Coronary artery (tissue), 2 donors: ENCODE data around the gene TAS2R9.

Source experiments
- DNase-seq: peaks from one replicate; pipeline ENCODE4 v3.0.0-alpha.2; 2017; ENCODE audit warnings: low spot score
- H3K27ac ChIP-seq, 2 donors: fragments of 200-600 bp; sonication (generic); one replicate each; pipeline ENCODE4 v1.5.1; 2016 to 2019
- H3K4me3 ChIP-seq: fragments of 200-600 bp; sonication (generic); 2 replicates; pipeline ENCODE4 v1.5.1; 2016; ENCODE audit warnings: mild to moderate bottlenecking, moderate library complexity
- TF ChIP-seq, protein P1 (sequence below): fragments of 200-600 bp; sonication (generic); IDR thresholded peaks from one replicate; pipeline ENCODE4 v1.5.1; 2019; ENCODE audit warnings: antibody characterized with exemption

The TAS2R9 gene, protein sequence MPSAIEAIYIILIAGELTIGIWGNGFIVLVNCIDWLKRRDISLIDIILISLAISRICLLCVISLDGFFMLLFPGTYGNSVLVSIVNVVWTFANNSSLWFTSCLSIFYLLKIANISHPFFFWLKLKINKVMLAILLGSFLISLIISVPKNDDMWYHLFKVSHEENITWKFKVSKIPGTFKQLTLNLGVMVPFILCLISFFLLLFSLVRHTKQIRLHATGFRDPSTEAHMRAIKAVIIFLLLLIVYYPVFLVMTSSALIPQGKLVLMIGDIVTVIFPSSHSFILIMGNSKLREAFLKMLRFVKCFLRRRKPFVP

DNA sequence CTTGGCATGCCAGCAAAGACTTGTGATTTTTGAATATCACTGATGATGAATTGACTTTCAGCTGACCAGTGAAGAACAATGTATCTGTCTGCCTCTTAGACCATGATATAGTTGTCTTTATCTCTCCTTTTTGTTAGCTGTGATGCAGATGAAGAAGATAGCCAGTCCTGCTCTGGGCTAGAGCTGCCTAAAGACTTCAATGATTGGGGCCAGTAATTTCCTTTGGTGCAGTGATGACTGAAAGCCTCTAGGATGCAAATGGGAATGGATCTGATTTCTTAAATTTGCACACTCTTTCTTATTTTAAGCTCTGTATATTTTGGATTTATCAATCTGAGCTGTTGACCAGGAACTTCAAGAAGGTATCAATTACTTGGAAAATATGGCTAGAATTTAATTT lies at the start of gene TAS2R9:
Gene TAS2R9 (minus strand): TSS at position 101 of the 400 bp plus-strand sequence. CDS start 93 bp downstream, at position 8.
- no peak within 1 kb of the TSS for H3K4me3 ChIP-seq
- no peak within 1 kb of the TSS for H3K27ac ChIP-seq
- TF ChIP-seq, protein P1, sequence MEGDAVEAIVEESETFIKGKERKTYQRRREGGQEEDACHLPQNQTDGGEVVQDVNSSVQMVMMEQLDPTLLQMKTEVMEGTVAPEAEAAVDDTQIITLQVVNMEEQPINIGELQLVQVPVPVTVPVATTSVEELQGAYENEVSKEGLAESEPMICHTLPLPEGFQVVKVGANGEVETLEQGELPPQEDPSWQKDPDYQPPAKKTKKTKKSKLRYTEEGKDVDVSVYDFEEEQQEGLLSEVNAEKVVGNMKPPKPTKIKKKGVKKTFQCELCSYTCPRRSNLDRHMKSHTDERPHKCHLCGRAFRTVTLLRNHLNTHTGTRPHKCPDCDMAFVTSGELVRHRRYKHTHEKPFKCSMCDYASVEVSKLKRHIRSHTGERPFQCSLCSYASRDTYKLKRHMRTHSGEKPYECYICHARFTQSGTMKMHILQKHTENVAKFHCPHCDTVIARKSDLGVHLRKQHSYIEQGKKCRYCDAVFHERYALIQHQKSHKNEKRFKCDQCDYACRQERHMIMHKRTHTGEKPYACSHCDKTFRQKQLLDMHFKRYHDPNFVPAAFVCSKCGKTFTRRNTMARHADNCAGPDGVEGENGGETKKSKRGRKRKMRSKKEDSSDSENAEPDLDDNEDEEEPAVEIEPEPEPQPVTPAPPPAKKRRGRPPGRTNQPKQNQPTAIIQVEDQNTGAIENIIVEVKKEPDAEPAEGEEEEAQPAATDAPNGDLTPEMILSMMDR = no peak

DNA sequence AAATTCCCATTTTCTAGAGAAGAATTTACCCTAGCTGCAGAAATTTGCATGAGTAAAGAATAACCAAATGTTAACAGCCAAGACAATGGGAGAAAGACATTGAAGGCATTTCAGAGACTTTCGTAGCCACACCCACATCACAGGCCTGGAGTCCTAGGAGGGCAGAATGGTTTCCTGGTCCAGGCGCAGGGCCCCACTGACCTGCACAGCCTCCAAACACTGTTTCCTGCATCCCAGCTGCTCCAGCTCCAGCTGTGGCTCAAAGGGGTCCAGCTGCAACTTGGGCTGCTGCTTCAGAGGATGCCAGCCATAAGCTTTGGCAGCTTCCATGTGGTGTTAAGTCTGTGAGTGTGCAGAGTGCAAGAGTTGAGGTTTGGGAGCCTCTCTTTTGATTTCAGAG lies 45.8 kb upstream of the TAS2R9 start:
- TF ChIP-seq, protein P1 = no peak
- H3K27ac ChIP-seq = no peak overlapping the region
- no peak for DNase-seq
- no peak overlapping the region for H3K4me3 ChIP-seq

More for the DNA sequence above, at the start of gene TAS2R9:
- DNase-seq = no peak

DNA sequence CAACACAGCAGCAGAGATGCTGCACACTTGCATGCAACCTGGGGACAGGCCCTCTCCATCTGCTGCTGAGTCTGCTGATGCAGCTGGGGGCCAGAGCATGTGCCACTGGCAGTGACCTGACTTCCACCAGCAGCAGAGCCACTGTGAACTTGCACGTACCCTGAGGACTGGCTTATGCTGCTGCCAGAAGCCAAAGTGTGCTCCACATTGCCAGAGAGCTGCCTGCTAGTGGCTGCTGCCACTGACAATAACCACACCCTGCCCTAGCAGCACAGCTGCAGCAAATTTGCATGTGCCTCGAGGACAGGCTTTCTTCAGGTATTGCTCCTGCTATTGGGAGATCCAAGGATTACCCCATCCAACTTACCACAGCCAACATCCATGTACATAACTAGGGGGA lies 43.8 kb upstream of the TAS2R9 start:
- no peak overlapping the region for H3K4me3 ChIP-seq
- H3K27ac ChIP-seq = no peak overlapping the region
- DNase-seq = no peak
- TF ChIP-seq, protein P1 = no peak

DNA sequence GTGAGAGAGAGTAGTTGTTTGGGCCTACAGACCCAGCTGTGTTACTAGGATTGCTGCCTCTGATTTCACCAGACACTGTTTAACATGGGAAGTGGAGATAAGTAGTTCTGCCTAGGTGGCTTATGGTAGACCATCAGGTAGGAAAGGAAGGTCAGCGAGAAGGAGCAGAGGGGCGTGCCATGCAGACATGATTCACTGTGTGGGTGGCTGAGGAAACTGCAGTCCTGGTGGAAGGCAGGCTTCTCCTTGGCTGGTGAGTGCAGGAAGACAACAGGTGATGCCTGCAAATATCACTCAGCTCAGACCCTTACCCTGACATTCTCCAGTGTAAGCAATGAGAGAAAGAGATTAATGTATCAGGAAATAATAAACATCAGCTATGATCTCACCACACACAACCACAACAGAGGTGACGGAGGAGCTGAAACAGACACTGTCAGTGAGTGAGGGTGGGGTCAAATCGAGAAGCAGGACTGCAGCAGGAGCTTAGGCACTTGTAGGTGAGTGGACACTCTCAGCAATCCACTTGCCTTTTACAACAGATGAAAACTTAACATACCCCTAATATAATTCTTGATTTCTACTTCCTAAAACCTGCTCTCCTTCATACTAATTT lies 41.4 kb upstream of the TAS2R9 start:
- TF ChIP-seq, protein P1 = no peak
- Histone ChIP-seq H3K27ac (no peak overlapping the region), H3K4me3 (no peak overlapping the region)
- DNase-seq = no peak

DNA sequence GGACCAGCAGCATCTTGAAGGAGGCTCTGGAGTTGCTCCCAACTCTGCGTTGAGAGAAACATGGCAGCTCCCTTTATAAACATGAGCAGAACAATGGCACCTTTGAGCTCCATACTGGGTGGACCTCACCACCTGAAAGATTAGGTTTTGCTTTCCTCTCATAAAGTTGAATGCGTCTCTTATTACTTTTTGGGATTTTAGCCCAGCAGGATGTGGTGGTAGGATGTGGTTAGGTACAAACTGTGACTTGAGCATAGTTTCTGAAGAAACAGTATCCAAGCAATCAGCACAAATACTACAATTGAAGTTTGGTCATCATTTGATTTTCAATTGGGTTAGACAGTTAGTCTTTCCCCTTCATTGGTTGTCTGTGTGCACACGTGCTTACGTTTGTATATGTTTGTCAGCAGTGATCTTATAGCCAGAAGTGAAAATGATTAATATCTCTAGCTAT lies 39.5 kb upstream of the TAS2R9 start, which contains the start of gene PRR4:
Gene PRR4 (minus strand): TSS at position 51 of the 454 bp plus-strand sequence. CDS start 38 bp downstream, at position 13.
- Histone ChIP-seq H3K27ac (no peak within 1 kb of the TSS), H3K4me3 (no peak within 1 kb of the TSS)
- DNase-seq = no peak
- TF ChIP-seq, protein P1 = no peak

DNA sequence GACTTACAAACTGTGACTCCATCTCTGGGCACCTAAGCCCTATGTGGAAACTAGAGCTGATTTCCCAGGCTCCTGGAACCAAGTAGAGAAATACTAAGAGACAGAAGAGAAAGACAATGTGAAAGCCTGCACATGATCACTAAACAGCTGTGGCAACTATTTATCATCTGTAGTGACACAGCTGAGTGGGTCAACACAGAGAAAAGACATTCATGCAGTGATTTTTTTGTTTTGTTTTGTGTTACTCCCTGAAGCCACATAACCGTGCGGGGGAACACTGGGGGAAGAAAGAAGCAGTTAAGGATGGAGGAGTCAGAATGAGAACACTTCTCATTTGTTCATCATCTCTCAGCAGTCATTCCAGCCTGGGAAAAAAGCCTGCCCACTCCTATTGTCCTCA lies 37.8 kb upstream of the TAS2R9 start:
- DNase-seq = no peak
- TF ChIP-seq, protein P1 = no peak
- no peak overlapping the region for H3K4me3 ChIP-seq
- no peak overlapping the region for H3K27ac ChIP-seq

DNA sequence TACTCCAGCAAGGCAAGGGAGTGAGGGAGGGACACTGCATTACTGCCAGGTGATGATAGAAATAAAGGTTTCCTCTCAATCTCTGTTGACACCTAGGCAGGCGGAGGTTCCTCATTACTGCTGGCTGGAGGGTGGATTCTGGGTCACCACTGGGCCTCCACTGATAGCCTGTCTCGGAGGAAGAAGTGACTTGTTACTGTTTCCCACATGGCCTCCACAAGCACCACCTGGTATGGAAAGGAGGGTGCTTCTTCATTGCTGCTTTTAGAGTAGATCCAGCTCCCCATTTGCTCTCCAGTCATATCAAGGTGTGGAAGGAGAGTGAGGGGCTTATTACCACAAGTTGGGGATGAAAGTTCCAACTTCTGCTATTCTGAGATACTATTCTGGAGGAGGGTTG lies 32.9 kb upstream of the TAS2R9 start:
- H3K27ac ChIP-seq = no peak overlapping the region
- TF ChIP-seq, protein P1 = no peak
- DNase-seq = no peak
- H3K4me3 ChIP-seq = no peak overlapping the region
